ENCODE results near the gene SIL1. TPM values are rescaled to one million over a fixed set of nuclear protein-coding genes. Genes with fewer than 3 reads are reported as not detected.

The SIL1 gene
- total RNA-seq, 1 donor from 2014 or later = 41.6 TPM

DNA sequence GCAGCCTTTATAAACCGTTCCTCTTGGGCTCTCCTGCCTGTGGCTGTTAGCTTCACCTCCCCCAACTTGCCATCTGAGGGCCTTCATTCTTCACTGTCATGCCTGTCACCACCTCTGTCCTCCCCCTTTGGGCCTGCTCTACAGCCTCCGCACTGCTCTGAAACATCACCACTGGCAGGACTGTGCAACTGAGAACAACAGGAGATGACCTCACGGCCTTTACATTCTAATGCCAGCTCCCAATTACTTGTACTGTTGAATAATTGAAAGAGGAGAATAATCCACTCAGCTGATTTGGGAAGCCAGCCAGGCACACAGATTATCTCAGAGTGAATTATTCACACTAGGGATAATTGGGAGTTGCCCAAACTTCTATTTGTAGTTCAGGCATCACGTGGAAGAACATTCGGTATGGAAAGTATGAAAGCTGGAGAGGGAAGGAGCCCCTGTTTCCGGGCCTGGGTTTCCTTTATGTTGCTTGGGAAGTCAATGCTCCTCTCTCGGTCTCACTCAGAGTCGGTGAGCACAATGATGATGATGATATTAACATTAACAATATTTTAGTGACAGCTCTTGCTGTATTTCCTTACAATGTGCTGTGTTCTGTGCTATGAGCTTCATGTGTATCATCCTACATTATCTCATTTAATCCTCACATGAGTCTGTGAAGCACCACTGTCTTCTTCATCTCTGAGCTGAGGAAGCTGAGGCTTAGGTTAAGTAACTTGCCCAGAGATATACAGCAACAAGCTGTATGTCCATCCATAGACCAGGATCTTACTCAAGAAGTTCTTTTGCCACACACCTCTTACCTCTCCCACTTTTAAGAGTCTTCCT is 223.7 kb downstream of the SIL1 start:
- no peak overlapping the region for H3K9ac ChIP-seq (ENCODE audit: low read length)
- no peaks in the 10 kb centered on the region for H3K9me3 ChIP-seq (ENCODE audit: insufficient read depth, low read depth, low read length)
- no peak overlapping the region for H3K4me3 ChIP-seq (ENCODE audit: insufficient read depth, low read depth, low read length)
- FAIRE-seq (peak; percentile 73), DNase-seq (ENCODE audit: low read depth) (peak; percentile 77)
- H3K4me3 Mint-ChIP-seq (ENCODE audit: unreplicated experiment) = peak overlapping the region; percentile 31
- H3K27me3 Mint-ChIP-seq (ENCODE audit: low read depth, unreplicated experiment) = peaks cover under 1% of the 10 kb centered on the region
- H3K27me3 ChIP-seq (ENCODE audit: insufficient read depth, low read length) = no peaks in the 10 kb centered on the region
- TF ChIP-seq, protein P1, sequence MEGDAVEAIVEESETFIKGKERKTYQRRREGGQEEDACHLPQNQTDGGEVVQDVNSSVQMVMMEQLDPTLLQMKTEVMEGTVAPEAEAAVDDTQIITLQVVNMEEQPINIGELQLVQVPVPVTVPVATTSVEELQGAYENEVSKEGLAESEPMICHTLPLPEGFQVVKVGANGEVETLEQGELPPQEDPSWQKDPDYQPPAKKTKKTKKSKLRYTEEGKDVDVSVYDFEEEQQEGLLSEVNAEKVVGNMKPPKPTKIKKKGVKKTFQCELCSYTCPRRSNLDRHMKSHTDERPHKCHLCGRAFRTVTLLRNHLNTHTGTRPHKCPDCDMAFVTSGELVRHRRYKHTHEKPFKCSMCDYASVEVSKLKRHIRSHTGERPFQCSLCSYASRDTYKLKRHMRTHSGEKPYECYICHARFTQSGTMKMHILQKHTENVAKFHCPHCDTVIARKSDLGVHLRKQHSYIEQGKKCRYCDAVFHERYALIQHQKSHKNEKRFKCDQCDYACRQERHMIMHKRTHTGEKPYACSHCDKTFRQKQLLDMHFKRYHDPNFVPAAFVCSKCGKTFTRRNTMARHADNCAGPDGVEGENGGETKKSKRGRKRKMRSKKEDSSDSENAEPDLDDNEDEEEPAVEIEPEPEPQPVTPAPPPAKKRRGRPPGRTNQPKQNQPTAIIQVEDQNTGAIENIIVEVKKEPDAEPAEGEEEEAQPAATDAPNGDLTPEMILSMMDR (IDR thresholded peaks at IDR 0.05; ENCODE audit: insufficient read depth, low read depth, low read length) = no peak
- TF ChIP-seq EZH2 (IDR thresholded peaks at IDR 0.05; ENCODE audit: insufficient read depth, low read length) = no peak
- H3K4me2 ChIP-seq (ENCODE audit: low read length) = peak overlapping the region; percentile 42
- no peaks in the 10 kb centered on the region for H3K36me3 ChIP-seq (ENCODE audit: insufficient read depth, low read length)
- peak overlapping the region; percentile 53 for H3K27ac ChIP-seq (ENCODE audit: low read depth, low read length)
- peaks cover 43% of the 10 kb centered on the region for H3K4me1 Mint-ChIP-seq (ENCODE audit: low read depth, unreplicated experiment)
- no peaks in the 10 kb centered on the region for H3K9me3 Mint-ChIP-seq (ENCODE audit: unreplicated experiment)
- no peak overlapping the region for H2AFZ ChIP-seq (ENCODE audit: low read depth, low read length)
- peaks cover 27% of the 10 kb centered on the region for H3K4me1 ChIP-seq (ENCODE audit: insufficient read depth, low read length)
- H3K79me2 ChIP-seq (ENCODE audit: insufficient read depth, low read length) = no peaks in the 10 kb centered on the region
- H4K20me1 ChIP-seq (ENCODE audit: insufficient read depth, low read length) = no peaks in the 10 kb centered on the region
- H3K36me3 Mint-ChIP-seq (ENCODE audit: low read depth, unreplicated experiment) = peaks cover 4% of the 10 kb centered on the region
- peak overlapping the region; percentile 90 for H3K27ac Mint-ChIP-seq (ENCODE audit: unreplicated experiment)

DNA sequence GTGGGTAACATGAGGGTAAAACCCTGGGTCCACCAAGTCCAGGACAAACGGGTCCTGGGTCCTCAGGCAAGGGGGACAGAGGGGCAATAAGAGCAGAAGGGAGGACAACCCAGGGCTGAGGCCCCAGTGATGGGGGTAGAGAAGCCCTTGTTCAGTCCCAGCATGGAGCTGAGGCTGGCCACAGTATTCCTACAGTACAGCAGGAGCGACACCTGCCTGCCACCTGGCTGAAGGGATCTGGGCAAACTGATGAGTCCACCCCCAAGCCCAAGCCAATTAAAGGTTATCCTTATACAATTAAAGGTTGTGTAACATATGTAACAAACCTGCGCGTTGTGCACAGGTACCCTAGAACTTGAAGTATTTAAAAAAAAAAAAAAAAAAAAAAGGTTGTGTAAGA is 225.3 kb downstream of the SIL1 start:
- TF ChIP-seq, protein P1 (IDR thresholded peaks at IDR 0.05; ENCODE audit: insufficient read depth, low read depth, low read length) = no peak
- TF ChIP-seq EZH2 (IDR thresholded peaks at IDR 0.05; ENCODE audit: insufficient read depth, low read length) = no peak
- H3K36me3 Mint-ChIP-seq (ENCODE audit: low read depth, unreplicated experiment) = peaks cover 9% of the 10 kb centered on the region
- Histone ChIP-seq H3K4me3 (ENCODE audit: insufficient read depth, low read depth, low read length) (no peak overlapping the region), H2AFZ (ENCODE audit: low read depth, low read length) (no peak overlapping the region), H4K20me1 (ENCODE audit: insufficient read depth, low read length) (peaks cover 3% of the 10 kb centered on the region), H3K9me3 (ENCODE audit: insufficient read depth, low read depth, low read length) (no peaks in the 10 kb centered on the region), H3K4me1 (ENCODE audit: insufficient read depth, low read length) (peaks cover 22% of the 10 kb centered on the region), H3K79me2 (ENCODE audit: insufficient read depth, low read length) (no peaks in the 10 kb centered on the region), H3K27me3 (ENCODE audit: insufficient read depth, low read length) (no peaks in the 10 kb centered on the region), H3K27ac (ENCODE audit: low read depth, low read length) (no peak overlapping the region), H3K9ac (ENCODE audit: low read length) (no peak overlapping the region), H3K4me2 (ENCODE audit: low read length) (no peak overlapping the region), H3K36me3 (ENCODE audit: insufficient read depth, low read length) (no peaks in the 10 kb centered on the region)
- FAIRE-seq (no peak), DNase-seq (ENCODE audit: low read depth) (no peak)
- H3K4me3 Mint-ChIP-seq (ENCODE audit: unreplicated experiment) = no peak overlapping the region
- peaks cover 39% of the 10 kb centered on the region for H3K4me1 Mint-ChIP-seq (ENCODE audit: low read depth, unreplicated experiment)
- H3K9me3 Mint-ChIP-seq (ENCODE audit: unreplicated experiment) = no peaks in the 10 kb centered on the region
- H3K27ac Mint-ChIP-seq (ENCODE audit: unreplicated experiment) = no peak overlapping the region
- H3K27me3 Mint-ChIP-seq (ENCODE audit: low read depth, unreplicated experiment) = peaks cover 2% of the 10 kb centered on the region

DNA sequence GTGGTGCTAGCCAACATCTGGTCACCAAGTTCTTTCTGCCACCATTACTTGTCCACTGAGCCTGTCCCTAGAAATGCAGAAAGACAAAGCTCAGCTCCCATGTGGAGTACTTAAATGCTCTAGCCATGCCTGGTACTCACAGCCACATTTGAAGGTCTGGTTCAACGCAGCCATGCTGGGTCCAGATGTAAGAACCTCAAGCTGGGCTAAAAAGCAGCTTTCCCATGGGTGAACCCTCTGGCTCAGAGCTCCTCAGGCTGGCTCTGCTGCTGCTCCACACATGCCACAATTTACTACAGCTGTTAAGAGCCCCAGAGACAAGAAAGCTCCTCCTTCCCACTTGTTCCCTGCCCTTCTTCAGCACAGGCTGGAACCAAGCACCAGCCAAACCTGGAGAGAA is 225.9 kb downstream of the SIL1 start:
- Histone ChIP-seq H3K4me2 (ENCODE audit: low read length) (no peak overlapping the region), H3K36me3 (ENCODE audit: insufficient read depth, low read length) (no peaks in the 10 kb centered on the region), H2AFZ (ENCODE audit: low read depth, low read length) (no peak overlapping the region), H3K27ac (ENCODE audit: low read depth, low read length) (no peak overlapping the region), H3K4me1 (ENCODE audit: insufficient read depth, low read length) (peaks cover 21% of the 10 kb centered on the region), H3K79me2 (ENCODE audit: insufficient read depth, low read length) (no peaks in the 10 kb centered on the region), H4K20me1 (ENCODE audit: insufficient read depth, low read length) (peaks cover 5% of the 10 kb centered on the region), H3K9ac (ENCODE audit: low read length) (no peak overlapping the region), H3K27me3 (ENCODE audit: insufficient read depth, low read length) (no peaks in the 10 kb centered on the region), H3K9me3 (ENCODE audit: insufficient read depth, low read depth, low read length) (no peaks in the 10 kb centered on the region), H3K4me3 (ENCODE audit: insufficient read depth, low read depth, low read length) (no peak overlapping the region)
- Mint-ChIP-seq H3K9me3 (ENCODE audit: unreplicated experiment) (no peaks in the 10 kb centered on the region), H3K4me1 (ENCODE audit: low read depth, unreplicated experiment) (peaks cover 39% of the 10 kb centered on the region), H3K4me3 (ENCODE audit: unreplicated experiment) (no peak overlapping the region), H3K27me3 (ENCODE audit: low read depth, unreplicated experiment) (peaks cover 2% of the 10 kb centered on the region), H3K36me3 (ENCODE audit: low read depth, unreplicated experiment) (peaks cover 14% of the 10 kb centered on the region), H3K27ac (ENCODE audit: unreplicated experiment) (no peak overlapping the region)
- DNase-seq (ENCODE audit: low read depth) (no peak), FAIRE-seq (no peak)
- no peak for TF ChIP-seq EZH2 (IDR thresholded peaks at IDR 0.05; ENCODE audit: insufficient read depth, low read length)
- TF ChIP-seq, protein P1 (IDR thresholded peaks at IDR 0.05; ENCODE audit: insufficient read depth, low read depth, low read length) = no peak
